HCEC 1CT (cell line): ENCODE measurements around the gene DIDO1.

ENCODE experiments used
- DNase-seq: peaks from one replicate; pipeline ENCODE4 v3.0.0-alpha.2; 2017

Gene DIDO1

DNA sequence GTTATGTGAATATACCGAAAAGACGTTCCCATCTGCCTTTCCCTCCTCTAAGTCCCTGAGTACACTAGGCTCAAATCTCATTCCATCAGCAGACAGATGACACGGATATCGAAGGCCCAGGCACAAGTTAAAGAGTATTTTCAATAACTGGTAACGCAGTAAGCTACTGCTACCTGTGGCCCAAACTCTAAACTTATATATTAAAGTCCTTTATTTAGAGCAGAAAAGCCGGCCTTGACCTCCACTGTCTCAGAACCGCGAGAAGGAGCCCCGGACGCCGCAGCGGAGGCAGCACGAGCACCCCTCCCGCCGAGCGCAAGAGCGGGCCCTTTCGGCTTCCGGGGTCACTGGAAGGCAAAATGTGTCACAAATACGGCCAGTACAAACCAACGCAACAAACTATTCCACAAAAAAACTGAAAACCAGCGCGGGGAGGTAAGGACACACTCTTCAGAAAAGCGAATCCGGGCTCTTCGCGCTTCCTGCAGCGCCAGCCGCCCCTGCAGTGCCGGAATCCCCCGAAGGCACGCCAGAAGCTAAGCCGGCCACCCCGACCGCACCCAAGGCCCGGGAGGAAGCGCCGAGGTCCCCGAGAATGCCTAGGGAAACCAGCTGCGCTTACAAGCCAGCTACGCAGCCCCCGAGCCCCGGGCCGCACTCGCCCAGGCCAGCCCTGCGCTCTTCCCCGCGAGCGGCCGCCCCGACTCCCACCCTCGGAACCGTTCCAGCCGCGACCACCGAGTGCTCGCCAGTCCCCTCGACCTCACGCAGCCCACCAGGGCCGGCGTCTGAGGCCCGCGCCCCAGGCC is 681 bp downstream of the DIDO1 start:
- peak; percentile 42 for DNase-seq

DNA sequence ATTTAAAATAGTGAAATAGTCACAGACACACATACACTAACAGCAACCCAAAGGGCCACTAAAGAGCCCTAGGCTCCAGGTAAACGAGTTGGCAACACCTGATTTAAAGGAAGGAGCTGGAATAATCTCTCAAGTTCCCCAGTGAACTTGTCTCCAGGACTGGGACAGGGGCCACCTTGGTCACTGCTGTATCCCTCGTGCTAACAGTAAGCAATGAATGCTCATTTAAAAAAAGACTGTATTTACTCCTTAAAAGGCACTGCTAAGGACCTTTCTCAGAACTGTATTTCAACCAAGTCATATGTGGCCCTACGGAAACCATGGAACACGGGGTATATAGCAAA is 1.3 kb downstream of the DIDO1 start:
- DNase-seq: no peak

GRCh38 chr20:62924442-62925075 is 1.7 kb downstream of the DIDO1 start:
- no peak for DNase-seq

DNA sequence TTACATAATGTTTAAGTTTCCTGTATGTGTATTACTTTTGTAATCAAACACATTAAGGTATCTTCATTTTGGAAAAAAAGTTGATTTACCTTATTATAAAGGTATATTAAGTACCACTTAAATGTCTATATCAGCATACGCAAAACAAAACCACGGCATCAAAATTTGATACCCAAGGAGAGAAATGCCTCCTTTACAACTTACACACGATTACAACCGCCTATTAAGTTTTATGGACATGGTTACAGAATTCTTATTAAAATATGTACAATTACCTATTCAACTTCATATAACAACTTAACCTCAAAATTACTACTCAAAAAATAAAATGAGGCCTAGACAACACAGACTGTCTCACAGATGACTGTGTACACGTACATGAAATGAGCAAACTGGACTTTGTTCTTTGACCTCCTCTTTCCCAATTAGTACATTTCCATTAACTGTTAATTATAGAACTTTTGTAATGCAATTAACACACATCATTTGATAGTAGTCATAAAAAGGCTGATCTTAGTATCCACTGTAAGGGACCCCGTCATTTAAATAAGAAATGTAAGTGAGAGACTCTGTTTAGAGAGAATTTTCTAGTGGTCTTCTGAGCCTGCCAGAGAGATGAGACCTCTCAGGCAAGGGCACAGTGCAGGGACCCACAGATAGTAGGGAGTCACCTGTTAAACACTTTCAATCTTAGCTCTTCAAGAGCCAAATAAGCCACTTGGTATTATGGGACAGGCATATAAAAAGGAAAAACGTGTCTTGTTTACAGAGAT is 2.5 kb downstream of the DIDO1 start:
- no peak for DNase-seq

- DNase-seq: peak; percentile 68
Observed at GRCh38 chr20:62923059-62923668, 3.1 kb downstream of the DIDO1 start.

GRCh38 chr20:62922451-62922921 is 3.8 kb downstream of the DIDO1 start:
- DNase-seq: no peak

DNA sequence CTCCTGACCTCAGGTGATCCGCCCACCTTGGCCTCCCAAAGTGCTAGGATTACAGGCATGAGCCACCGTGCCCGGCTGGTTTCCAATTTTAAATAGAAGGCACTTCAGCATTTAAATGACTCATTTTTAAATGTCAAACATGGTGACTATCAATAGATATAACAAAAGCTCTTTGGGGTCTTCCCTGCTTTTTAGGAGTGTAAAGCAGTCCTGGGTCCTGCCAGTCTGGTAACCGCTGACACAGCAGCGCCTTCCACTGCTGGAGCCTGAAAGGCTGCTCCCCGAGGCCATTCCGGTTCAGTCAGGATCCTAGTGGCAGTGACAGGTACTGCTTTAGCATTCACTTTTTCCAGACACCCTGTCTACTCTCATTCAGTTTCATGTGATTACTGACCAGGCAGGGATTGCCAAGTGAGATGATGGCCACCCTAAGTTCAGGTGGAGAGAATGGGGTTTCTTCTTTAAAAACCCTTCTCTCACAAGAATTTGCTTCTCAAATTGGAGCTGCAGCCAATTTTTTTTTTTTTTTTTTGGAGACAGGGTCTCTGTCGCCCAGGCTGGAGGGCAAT is 5.1 kb downstream of the DIDO1 start:
- peak; percentile 53 for DNase-seq

DNA sequence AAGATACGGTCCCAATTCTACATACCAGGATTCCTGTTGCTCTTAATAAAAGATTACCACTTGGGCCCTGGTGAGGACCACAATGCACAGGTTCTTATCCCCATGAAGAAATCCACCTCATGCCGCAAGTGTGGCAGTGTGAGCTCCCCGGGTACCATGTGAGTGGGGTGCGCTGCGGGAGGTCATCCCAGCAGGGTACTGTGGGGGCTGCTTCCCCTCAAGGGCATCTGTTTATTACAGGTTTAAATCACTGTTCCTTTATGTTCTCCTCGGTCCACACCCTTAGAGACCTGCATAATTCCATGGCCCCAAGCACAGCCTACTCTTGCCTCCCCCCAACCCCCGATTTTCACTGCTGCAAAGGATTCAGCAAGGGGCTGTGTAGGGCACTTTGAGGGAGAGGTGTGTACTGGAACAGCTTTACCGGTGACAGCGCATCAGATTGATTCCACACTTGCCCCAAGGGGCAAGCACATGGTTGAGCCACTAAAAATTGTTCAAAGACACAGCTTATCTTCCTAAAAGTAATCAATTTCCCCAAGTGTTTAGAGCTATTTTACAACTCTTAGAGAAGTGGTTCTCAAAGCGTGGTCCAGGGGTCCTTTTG is 6.2 kb downstream of the DIDO1 start:
- DNase-seq: no peak

DNA sequence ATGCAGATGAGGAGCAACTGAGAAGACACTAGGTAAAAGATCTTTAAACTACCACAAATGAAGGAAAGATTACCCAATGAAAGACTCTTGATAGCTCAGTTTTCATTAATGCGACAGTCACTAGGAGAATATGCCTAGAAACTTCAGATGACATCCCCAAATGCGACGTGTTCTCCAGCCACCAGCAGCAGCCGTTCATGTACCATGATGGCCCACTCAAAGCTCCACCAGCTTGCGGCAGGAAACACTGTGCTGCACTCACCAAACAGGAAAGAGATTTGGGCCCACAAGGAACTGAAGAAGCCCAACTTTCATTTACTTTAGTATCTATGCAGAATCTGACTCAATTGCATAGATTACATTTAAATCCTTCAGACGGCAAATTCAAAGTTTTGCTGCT is 7.5 kb downstream of the DIDO1 start:
- DNase-seq: no peak

GRCh38 chr20:62918147-62918546 is 8.2 kb downstream of the DIDO1 start:
- DNase-seq: no peak

GRCh38 chr20:62917720-62918119 is 8.6 kb downstream of the DIDO1 start:
- DNase-seq: no peak

GRCh38 chr20:62916703-62917476 is 9.4 kb downstream of the DIDO1 start:
- no peak for DNase-seq

DNA sequence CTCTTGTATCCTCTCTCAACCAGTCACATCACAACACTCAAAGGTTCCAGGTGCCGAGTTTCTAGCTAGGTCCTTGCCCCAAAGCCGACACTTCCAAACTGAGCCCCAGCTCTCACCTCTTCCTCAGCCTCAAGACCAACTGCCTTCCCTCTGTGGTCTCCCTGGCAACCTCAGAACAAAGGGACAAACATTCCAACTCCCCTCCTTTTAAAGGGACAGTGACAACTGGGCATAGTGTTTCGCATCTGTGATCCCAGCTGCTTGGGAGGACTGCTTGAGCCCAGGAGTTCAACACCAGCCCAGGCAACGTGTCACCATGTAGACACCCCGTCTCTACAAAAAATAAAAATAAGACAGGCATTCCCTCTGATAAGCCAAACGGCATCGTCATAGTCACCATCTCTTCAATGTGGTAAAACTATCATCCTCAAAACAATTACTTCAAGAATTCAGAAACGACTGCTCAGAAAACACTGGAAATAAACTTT is 11.3 kb downstream of the DIDO1 start:
- no peak for DNase-seq

- DNase-seq: no peak
Observed at GRCh38 chr20:62914436-62914835, 11.9 kb downstream of the DIDO1 start.

GRCh38 chr20:62913043-62913630 is 13.2 kb downstream of the DIDO1 start:
- DNase-seq: no peak

DNA sequence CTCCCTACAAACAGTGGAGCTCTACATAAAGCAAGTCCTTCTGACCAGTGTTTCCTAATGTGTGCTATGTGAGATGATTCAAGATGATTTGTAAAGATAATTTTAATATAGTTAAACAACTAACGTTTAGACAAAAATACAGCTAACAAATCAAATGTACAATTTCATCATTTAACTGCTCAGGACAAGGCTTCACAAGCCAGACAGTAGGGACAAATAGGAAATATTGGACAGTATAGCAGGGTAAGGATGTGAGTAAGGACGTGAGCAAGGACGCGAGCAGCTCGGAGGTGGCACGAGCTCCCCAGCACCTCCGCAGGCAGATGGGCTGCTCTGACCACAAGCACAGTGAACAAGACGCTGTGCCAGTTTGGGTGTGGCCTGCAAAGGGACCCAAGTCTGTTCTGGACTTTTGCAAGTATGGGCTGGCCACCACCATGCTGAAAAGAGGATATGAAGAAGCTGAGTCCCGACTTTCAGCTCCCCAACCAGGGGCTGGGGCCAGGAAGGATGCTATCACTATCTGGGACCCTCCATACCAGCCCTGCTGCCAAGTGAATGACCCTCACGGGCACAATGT is 14.5 kb downstream of the DIDO1 start:
- no peak for DNase-seq

DNA sequence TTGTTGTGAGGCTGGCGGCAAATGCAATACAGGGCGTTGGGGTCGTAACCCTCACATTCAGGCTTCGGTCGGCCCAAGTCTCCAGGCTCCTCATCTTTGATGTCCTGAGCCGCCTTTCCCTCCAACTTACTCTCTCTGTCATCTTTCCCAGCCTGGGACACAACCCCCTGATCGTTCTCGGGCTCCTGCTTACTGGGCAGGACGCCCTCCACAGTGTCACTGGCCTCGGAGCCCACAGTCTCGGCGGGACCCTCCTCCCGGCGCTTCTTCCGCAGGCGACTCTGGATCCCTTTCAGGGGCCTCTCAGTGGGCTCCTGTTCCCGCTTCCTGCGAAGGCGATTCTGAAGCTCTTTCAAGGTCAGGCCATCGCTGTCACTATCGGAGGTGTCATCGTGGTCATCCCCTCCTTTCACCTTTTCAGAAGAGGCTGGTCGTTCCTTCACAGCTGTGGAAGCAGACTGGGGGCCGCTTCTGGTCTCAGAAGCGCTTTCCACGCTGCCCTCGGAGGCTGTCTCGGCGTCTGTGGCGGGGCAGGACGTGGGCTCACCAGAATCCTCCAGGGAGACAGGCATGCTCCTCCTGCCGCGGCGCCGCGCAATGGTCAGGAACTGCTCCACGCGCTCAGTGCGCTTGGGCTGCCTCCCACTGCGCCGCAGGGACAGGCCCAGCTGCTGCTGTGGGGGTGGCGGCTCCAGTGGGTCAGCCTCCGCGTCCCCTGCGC is 15.4 kb downstream of the DIDO1 start:
- DNase-seq: no peak

DNA sequence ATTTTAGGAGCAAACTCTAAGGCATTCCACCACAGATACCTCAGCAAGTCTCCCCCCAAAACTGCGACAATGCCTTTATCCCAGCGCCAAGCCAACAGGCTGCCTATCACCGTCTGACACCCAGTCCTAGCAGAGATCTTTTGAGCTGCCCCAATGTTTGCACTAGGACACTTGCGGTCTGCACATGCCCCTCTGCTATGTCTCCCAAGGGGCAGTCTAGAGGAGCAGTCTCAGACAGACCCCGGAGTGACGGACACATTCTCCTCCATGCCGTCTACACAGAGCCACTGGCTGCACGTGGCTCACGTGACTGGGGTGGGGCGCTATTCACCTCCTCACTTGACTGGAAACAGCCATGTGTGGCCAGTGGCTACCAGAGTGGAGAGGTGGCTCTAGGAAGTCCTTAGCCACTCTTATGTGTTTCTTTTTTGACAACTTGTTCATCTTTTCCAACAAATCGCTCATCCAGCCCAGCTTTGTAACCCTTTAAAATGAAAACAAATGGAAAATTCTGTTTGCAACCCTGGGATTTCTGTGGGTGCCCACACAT is 16.0 kb downstream of the DIDO1 start:
- DNase-seq: no peak

DNA sequence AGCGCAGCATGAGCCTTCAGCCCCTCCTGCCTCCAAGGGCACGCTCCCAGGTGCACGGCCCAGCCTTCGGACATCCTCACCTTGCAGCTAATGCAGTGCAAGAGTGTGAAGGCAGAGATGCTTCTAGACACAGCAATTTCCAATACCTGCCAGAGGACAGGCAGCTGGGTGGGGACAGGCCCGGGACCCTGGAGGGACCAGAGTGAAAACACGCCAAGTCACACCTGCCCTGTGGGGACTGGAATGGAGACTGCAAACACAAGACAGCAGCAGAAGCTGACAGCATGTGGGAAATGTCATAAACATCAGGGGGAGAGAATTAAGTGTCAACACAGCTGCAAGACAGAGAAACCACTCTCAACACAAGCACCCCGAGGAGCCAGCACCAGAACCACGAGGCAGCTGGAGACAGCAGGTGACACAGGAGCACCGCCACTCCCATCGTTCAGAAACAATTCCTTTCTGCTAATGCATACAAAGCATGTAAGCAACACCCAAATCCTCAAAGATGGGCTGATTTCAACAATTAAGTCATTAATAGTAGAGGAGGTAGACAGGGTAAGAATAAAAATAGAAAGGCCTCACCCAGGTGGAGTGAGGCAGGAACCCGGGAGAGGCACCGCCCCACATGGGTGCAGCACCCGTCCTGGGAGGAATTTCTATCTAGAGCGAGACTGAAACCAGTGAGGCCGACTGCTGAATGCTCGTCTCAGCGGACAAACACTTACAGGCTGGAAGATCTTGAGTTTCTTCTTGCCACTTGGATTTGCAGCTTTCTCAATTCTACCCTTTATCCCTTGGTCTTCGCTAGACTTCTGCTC is 17.1 kb downstream of the DIDO1 start:
- DNase-seq: no peak
